Peyer's patch (tissue), 4 donors: Measurements from ENCODE around the gene GLCCI1. TPM values are rescaled to one million over a fixed set of nuclear protein-coding genes. Genes with fewer than 3 reads are reported as not detected.

Experiments used
- DNase-seq, 3 donors: peaks; one replicate each; pipeline ENCODE4 v3.0.0-alpha.2; 2017 to 2019
- H3K27ac ChIP-seq, 4 donors: fragments of 200-600 bp; sonication (generic); one replicate each; pipeline ENCODE4 v1.5.1; 2016 to 2019
- H3K27me3 ChIP-seq, 2 donors: fragments of 200-600 bp; sonication (generic); one replicate each; pipeline ENCODE4 v1.5.1; 2019
- H3K36me3 ChIP-seq, 3 donors: fragments of 200-600 bp; sonication (generic); one replicate each; pipeline ENCODE4 v1.5.1; 2016 to 2019
- H3K4me1 ChIP-seq, 4 donors: fragments of 200-600 bp; sonication (generic); one replicate each; pipeline ENCODE4 v1.5.1; 2016 to 2019
- H3K4me3 ChIP-seq, 4 donors: fragments of 200-600 bp; sonication (generic); 1 replicate in 3 of 4; 2 replicates in 1 of 4; pipeline ENCODE4 v1.5.1; 2016 to 2019; ENCODE audit warnings: mild to moderate bottlenecking in 1 of 4
- H3K9me3 ChIP-seq, 4 donors: fragments of 200-600 bp; sonication (generic); one replicate each; pipeline ENCODE4 v1.5.1; 2016 to 2019; ENCODE audit warnings: mild to moderate bottlenecking in 1 of 4
- CTCF ChIP-seq, 6 experiments: fragments of 450-650 bp in 4 of 6; fragments of 200-600 bp in 2 of 6; sonication (generic) in 1 of 6; IDR thresholded peaks; one replicate each; pipeline ENCODE4 v1.5.1; 2017 to 2019; ENCODE audit warnings: antibody characterized with exemption in 6 of 6, mild to moderate bottlenecking in 3 of 6, moderate library complexity in 1 of 6
- POLR2A ChIP-seq, 2 donors: fragments of 450-650 bp; IDR thresholded peaks; one replicate each; pipeline ENCODE4 v1.5.1; 2017; ENCODE audit warnings: antibody characterized with exemption in 2 of 2, mild to moderate bottlenecking in 2 of 2, moderate library complexity in 2 of 2
- total RNA-seq, 4 donors: library from RNA; depleted of rRNA; stranded (reverse); fragments of >200 nt; gene quantifications; one replicate each; pipeline ENCODE4 v1.1.0, GENCODE V29; 2016

The GLCCI1 gene
- total RNA-seq, 4 donors from 2014 or later, result 5.1 to 33.8 (median 7.9) TPM

GRCh38 chr7:8068892-8069686 is 100.5 kb downstream of the GLCCI1 start:
- H3K27me3 ChIP-seq, result no peaks in the 10 kb centered on the region
- no peak for TF ChIP-seq POLR2A (IDR thresholded peaks at IDR 0.05)
- no peak for TF ChIP-seq CTCF (IDR thresholded peaks at IDR 0.05)
- no peaks in the 10 kb centered on the region for H3K9me3 ChIP-seq
- H3K4me1 ChIP-seq, result no peaks in the 10 kb centered on the region
- H3K36me3 ChIP-seq, result no peaks in the 10 kb centered on the region
- DNase-seq, result no peak
- no peak overlapping the region for H3K4me3 ChIP-seq
- no peak overlapping the region for H3K27ac ChIP-seq

- no peak for DNase-seq
These were observed 102.0 kb downstream of the GLCCI1 start for GRCh38 chr7:8070451-8071180.

GRCh38 chr7:8078418-8078817 is 109.8 kb downstream of the GLCCI1 start:
- no peaks in the 10 kb centered on the region for H3K9me3 ChIP-seq
- no peaks in the 10 kb centered on the region for H3K27me3 ChIP-seq
- no peak overlapping the region for H3K4me3 ChIP-seq
- H3K36me3 ChIP-seq, result no peaks in the 10 kb centered on the region
- H3K27ac ChIP-seq, result no peak overlapping the region
- no peak for DNase-seq
- no peaks in the 10 kb centered on the region for H3K4me1 ChIP-seq
- TF ChIP-seq CTCF (IDR thresholded peaks at IDR 0.05), result no peak
- TF ChIP-seq POLR2A (IDR thresholded peaks at IDR 0.05), result no peak

More at GRCh38 chr7:8070451-8071180, 102.0 kb downstream of the GLCCI1 start:
- H3K9me3 ChIP-seq, result no peaks in the 10 kb centered on the region
- no peak overlapping the region for H3K4me3 ChIP-seq
- no peaks in the 10 kb centered on the region for H3K27me3 ChIP-seq
- H3K27ac ChIP-seq, result no peak overlapping the region
- TF ChIP-seq POLR2A (IDR thresholded peaks at IDR 0.05), result no peak
- TF ChIP-seq CTCF (IDR thresholded peaks at IDR 0.05), result no peak
- H3K4me1 ChIP-seq, result no peaks in the 10 kb centered on the region
- H3K36me3 ChIP-seq, result no peaks in the 10 kb centered on the region

- no peak for DNase-seq
- Histone ChIP-seq H3K4me1 (no peaks in the 10 kb centered on the region), H3K4me3 (no peak overlapping the region), H3K36me3 (peaks cover 0 to 10% (median 0%) of the 10 kb centered on the region in 3 donors), H3K27ac (no peak overlapping the region), H3K27me3 (no peaks in the 10 kb centered on the region), H3K9me3 (no peaks in the 10 kb centered on the region)
- no peak for TF ChIP-seq POLR2A (IDR thresholded peaks at IDR 0.05)
- no peak for TF ChIP-seq CTCF (IDR thresholded peaks at IDR 0.05)
These were observed 114.2 kb downstream of the GLCCI1 start for GRCh38 chr7:8082762-8083161.

- TF ChIP-seq CTCF (IDR thresholded peaks at IDR 0.05), result no peak
- TF ChIP-seq POLR2A (IDR thresholded peaks at IDR 0.05), result no peak
- DNase-seq, result no peak
- Histone ChIP-seq H3K9me3 (no peaks in the 10 kb centered on the region), H3K27ac (no peak overlapping the region), H3K27me3 (no peaks in the 10 kb centered on the region), H3K4me1 (no peaks in the 10 kb centered on the region), H3K36me3 (peaks cover 0 to 10% (median 0%) of the 10 kb centered on the region in 3 donors), H3K4me3 (no peak overlapping the region)
These were observed 116.2 kb downstream of the GLCCI1 start for GRCh38 chr7:8084836-8085235.
